GM12892 (cell line): ENCODE data around the gene SGIP1.

Experiments
- POLR2A ChIP-seq: IDR thresholded peaks from 2 replicates; pipeline ENCODE4 v1.6.1; 2011; ENCODE audit warnings: low read depth, low read length, control low read depth
- POLR2AphosphoS5 ChIP-seq: IDR thresholded peaks from 2 replicates; pipeline ENCODE4 v1.6.1; 2011; ENCODE audit warnings: low read depth, low read length, control low read depth

DNA sequence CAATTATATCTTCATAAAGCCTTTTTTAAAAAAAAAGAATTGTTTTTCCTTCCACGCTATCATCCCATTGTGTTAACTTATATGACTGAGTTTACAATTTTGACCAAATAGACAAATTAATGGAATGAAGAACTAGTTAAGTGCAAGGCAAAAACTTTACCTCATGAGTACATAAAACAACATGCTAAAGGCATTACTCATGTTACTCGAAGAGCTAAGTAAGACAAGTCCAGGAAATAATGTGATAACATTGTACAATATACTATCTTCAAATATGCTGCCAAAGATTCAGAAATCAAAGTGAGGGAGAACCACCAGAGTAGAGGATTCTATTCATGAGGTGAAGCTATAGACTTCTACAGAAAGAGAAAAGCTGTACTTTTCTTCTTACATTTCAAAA is 194.1 kb downstream of the SGIP1 start:
- TF ChIP-seq POLR2AphosphoS5 (no peak), POLR2A (no peak)
